ENCODE measurements around the gene ZNF277.
A peak's percentile ranks its signal among the peaks of the same experiment; 100 is the strongest.

Gene ZNF277

DNA sequence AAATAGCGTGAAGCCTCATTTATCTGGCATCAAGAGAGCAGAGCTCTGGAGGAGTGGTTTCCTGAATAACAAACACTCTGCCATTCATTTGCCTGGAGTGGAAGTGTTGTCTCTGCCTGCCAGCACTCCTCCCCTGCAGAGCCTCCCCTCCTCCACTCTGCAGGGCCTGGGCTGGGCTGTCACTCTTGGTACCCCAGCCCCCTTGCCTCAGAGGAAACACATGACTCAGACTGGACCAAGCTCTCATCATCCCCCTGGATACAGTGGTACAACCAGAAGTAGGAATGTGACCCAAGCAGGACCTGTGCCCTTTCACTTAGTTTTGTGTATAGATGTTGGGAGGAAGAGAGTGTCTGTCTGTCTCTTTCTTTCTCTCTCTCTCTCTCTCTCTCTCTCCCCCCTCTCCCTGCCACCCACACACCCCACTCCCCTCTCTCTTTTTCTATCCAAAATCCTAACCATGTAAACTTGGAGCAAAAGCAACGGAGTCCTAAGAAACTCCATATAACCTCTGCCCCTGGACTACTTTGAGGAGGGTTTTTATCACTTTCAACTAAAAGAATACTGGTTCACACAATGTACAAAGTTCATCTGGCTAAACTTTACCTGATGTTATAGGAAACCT is 44.2 kb upstream of the ZNF277 start:
- H3K4me1 ChIP-seq (ENCODE audit: control extremely low read depth in 1 of 4, control insufficient read depth in 4 of 4, insufficient read depth in 4 of 4, low read length in 3 of 4): peaks cover 9 to 46% (median 31%) of the 10 kb centered on the region in 4 experiments
- no peak overlapping the region for H3K4me3 ChIP-seq (ENCODE audit: control insufficient read depth in 1 of 7, extremely low read depth in 1 of 7, insufficient read depth in 4 of 7, low read depth in 2 of 7, low read length in 6 of 7)
- no peaks in the 10 kb centered on the region for H3K27me3 ChIP-seq (replicated peaks in 2 of 5; ENCODE audit: control insufficient read depth in 4 of 5, insufficient read depth in 5 of 5, low read length in 4 of 5)
- POLR2A ChIA-PET: no interaction called here
- peak in 2 of 3 donors; percentile 34 to 42 for DNase-seq
- 0% methylated on average over 1 of the region's 2 CpGs for WGBS (ENCODE audit: insufficient coverage)
- CTCF ChIA-PET: interaction anchor here (0.6 to 1.7 kb wide), 3 partner anchors 17 to 410 kb away, joined by 3 read pairs; no protein-coding TSS in a partner anchor
- H3K36me3 ChIP-seq (ENCODE audit: control insufficient read depth in 4 of 4, insufficient read depth in 4 of 4, low read length in 3 of 4): no peaks in the 10 kb centered on the region
- no peak overlapping the region for H3K27ac ChIP-seq (ENCODE audit: insufficient read depth in 1 of 2, low read depth in 1 of 2, low read length in 2 of 2, poor library complexity in 1 of 2, severe bottlenecking in 2 of 2)
- no peaks in the 10 kb centered on the region for H3K9me3 ChIP-seq (ENCODE audit: control extremely low read depth in 1 of 5, control insufficient read depth in 4 of 5, insufficient read depth in 2 of 5, low read depth in 1 of 5, low read length in 4 of 5)

DNA sequence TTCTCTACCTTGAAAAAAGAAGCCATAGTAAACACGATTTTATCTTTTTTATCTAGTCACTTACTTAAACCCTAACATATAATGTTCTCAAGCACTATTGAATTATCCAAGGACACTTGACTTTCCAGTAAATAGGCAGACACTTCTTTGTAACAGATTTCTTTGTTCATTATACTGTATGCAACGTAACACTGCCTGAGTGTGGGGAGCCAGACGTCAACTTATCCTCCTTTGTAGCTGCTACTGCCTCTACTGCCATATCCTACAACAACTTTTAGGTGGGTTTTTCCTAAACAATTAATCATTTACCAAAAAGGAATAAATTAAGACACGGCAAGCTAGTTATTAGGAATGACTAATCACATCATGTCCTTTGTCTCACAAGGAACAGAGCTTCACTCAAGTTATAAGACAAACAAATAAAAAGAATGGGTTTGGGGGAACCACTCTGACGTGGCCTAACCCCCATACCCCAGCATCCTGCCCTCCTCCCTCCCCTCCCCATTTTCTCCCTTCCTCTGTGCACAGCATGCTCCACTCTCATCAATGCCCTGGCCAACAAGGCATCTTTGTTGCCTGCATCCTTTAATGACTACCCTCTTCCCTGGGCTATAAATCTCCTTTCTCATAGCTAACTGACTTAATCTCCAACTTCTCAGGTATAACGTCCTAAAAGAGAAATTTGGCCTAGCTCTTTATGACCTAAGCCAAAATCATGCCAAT is 43.5 kb upstream of the ZNF277 start:
- Histone ChIP-seq H3K4me3 (ENCODE audit: control insufficient read depth in 1 of 7, extremely low read depth in 1 of 7, insufficient read depth in 4 of 7, low read depth in 2 of 7, low read length in 6 of 7) (no peak overlapping the region), H3K4me1 (ENCODE audit: control extremely low read depth in 1 of 4, control insufficient read depth in 4 of 4, insufficient read depth in 4 of 4, low read length in 3 of 4) (peaks cover 9 to 39% (median 26%) of the 10 kb centered on the region in 4 experiments), H3K27ac (ENCODE audit: insufficient read depth in 1 of 2, low read depth in 1 of 2, low read length in 2 of 2, poor library complexity in 1 of 2, severe bottlenecking in 2 of 2) (no peak overlapping the region), H3K27me3 (replicated peaks in 2 of 5; ENCODE audit: control insufficient read depth in 4 of 5, insufficient read depth in 5 of 5, low read length in 4 of 5) (no peaks in the 10 kb centered on the region), H3K9me3 (ENCODE audit: control extremely low read depth in 1 of 5, control insufficient read depth in 4 of 5, insufficient read depth in 2 of 5, low read depth in 1 of 5, low read length in 4 of 5) (no peaks in the 10 kb centered on the region), H3K36me3 (ENCODE audit: control insufficient read depth in 4 of 4, insufficient read depth in 4 of 4, low read length in 3 of 4) (no peaks in the 10 kb centered on the region)
- WGBS (ENCODE audit: insufficient coverage): 84% methylated on average over 5 of the region's 6 CpGs
- DNase-seq: no peak
- CTCF ChIA-PET: interaction anchor here (0.6 to 1.7 kb wide), 2 partner anchors 16 to 410 kb away, joined by 3 read pairs; no protein-coding TSS in a partner anchor
- POLR2A ChIA-PET: no interaction called here

GRCh38 chr7:112167147-112167546 is 39.3 kb upstream of the ZNF277 start:
- Histone ChIP-seq H3K9me3 (ENCODE audit: control extremely low read depth in 1 of 5, control insufficient read depth in 4 of 5, insufficient read depth in 2 of 5, low read depth in 1 of 5, low read length in 4 of 5) (no peaks in the 10 kb centered on the region), H3K4me3 (ENCODE audit: control insufficient read depth in 1 of 7, extremely low read depth in 1 of 7, insufficient read depth in 4 of 7, low read depth in 2 of 7, low read length in 6 of 7) (no peak overlapping the region), H3K4me1 (ENCODE audit: control extremely low read depth in 1 of 4, control insufficient read depth in 4 of 4, insufficient read depth in 4 of 4, low read length in 3 of 4) (peaks cover 0 to 4% (median 3%) of the 10 kb centered on the region in 4 experiments), H3K27ac (ENCODE audit: insufficient read depth in 1 of 2, low read depth in 1 of 2, low read length in 2 of 2, poor library complexity in 1 of 2, severe bottlenecking in 2 of 2) (no peak overlapping the region), H3K36me3 (ENCODE audit: control insufficient read depth in 4 of 4, insufficient read depth in 4 of 4, low read length in 3 of 4) (no peaks in the 10 kb centered on the region), H3K27me3 (replicated peaks in 2 of 5; ENCODE audit: control insufficient read depth in 4 of 5, insufficient read depth in 5 of 5, low read length in 4 of 5) (no peaks in the 10 kb centered on the region)
- CTCF ChIA-PET: interaction anchor here (0.6 to 1.5 kb wide), 4 partner anchors 10 to 607 kb away, joined by 3 to 4 read pairs (median 3); no protein-coding TSS in a partner anchor
- POLR2A ChIA-PET: no interaction called here
- WGBS (ENCODE audit: insufficient coverage): 83% methylated on average over 1 of the region's 3 CpGs
- DNase-seq: no peak

- ChIA-PET CTCF (no interaction called here), POLR2A (no interaction called here)
- Histone ChIP-seq H3K9me3 (ENCODE audit: control extremely low read depth in 1 of 5, control insufficient read depth in 4 of 5, insufficient read depth in 2 of 5, low read depth in 1 of 5, low read length in 4 of 5) (no peaks in the 10 kb centered on the region), H3K36me3 (ENCODE audit: control insufficient read depth in 4 of 4, insufficient read depth in 4 of 4, low read length in 3 of 4) (no peaks in the 10 kb centered on the region), H3K4me3 (ENCODE audit: control insufficient read depth in 1 of 7, extremely low read depth in 1 of 7, insufficient read depth in 4 of 7, low read depth in 2 of 7, low read length in 6 of 7) (no peak overlapping the region), H3K4me1 (ENCODE audit: control extremely low read depth in 1 of 4, control insufficient read depth in 4 of 4, insufficient read depth in 4 of 4, low read length in 3 of 4) (no peaks in the 10 kb centered on the region), H3K27ac (ENCODE audit: insufficient read depth in 1 of 2, low read depth in 1 of 2, low read length in 2 of 2, poor library complexity in 1 of 2, severe bottlenecking in 2 of 2) (no peak overlapping the region), H3K27me3 (replicated peaks in 2 of 5; ENCODE audit: control insufficient read depth in 4 of 5, insufficient read depth in 5 of 5, low read length in 4 of 5) (no peaks in the 10 kb centered on the region)
- WGBS (ENCODE audit: insufficient coverage): 100% methylated on average over 2 of the region's 2 CpGs
- no peak for DNase-seq
Measured at GRCh38 chr7:112168915-112169314, 37.6 kb upstream of the ZNF277 start.

DNA sequence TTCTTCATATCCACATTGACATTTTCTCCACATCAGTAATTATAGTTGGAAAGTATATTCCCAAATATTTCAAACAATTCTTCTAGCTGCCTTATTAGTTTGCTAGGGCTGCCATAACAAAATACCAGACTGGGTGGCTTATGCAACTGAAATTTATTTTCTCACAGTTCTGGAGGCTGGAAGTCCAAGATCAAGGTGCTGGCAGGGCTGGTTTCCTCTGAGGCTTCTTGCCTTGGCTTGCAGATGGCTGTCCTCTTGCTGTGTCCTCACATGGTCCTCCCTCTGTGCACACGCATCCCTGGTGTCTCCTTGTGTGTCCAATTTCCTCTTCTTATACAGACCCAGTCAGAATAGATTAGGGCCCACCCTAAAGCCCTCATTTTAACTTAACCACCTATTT is 34.8 kb upstream of the ZNF277 start:
- H3K4me3 ChIP-seq (ENCODE audit: control insufficient read depth in 1 of 7, extremely low read depth in 1 of 7, insufficient read depth in 4 of 7, low read depth in 2 of 7, low read length in 6 of 7): no peak overlapping the region
- ChIA-PET POLR2A (no interaction called here), CTCF (no interaction called here)
- 100% methylated on average over 1 of the region's 1 CpG for WGBS (ENCODE audit: insufficient coverage)
- no peaks in the 10 kb centered on the region for H3K4me1 ChIP-seq (ENCODE audit: control extremely low read depth in 1 of 4, control insufficient read depth in 4 of 4, insufficient read depth in 4 of 4, low read length in 3 of 4)
- no peaks in the 10 kb centered on the region for H3K9me3 ChIP-seq (ENCODE audit: control extremely low read depth in 1 of 5, control insufficient read depth in 4 of 5, insufficient read depth in 2 of 5, low read depth in 1 of 5, low read length in 4 of 5)
- H3K27me3 ChIP-seq (replicated peaks in 2 of 5; ENCODE audit: control insufficient read depth in 4 of 5, insufficient read depth in 5 of 5, low read length in 4 of 5): no peaks in the 10 kb centered on the region
- H3K27ac ChIP-seq (ENCODE audit: insufficient read depth in 1 of 2, low read depth in 1 of 2, low read length in 2 of 2, poor library complexity in 1 of 2, severe bottlenecking in 2 of 2): no peak overlapping the region
- H3K36me3 ChIP-seq (ENCODE audit: control insufficient read depth in 4 of 4, insufficient read depth in 4 of 4, low read length in 3 of 4): no peaks in the 10 kb centered on the region
- DNase-seq: no peak

GRCh38 chr7:112172870-112173567 is 33.5 kb upstream of the ZNF277 start:
- no peak overlapping the region for H3K4me3 ChIP-seq (ENCODE audit: control insufficient read depth in 1 of 7, extremely low read depth in 1 of 7, insufficient read depth in 4 of 7, low read depth in 2 of 7, low read length in 6 of 7)
- H3K36me3 ChIP-seq (ENCODE audit: control insufficient read depth in 4 of 4, insufficient read depth in 4 of 4, low read length in 3 of 4): no peaks in the 10 kb centered on the region
- WGBS (ENCODE audit: insufficient coverage): 100% methylated on average over 5 of the region's 8 CpGs
- H3K9me3 ChIP-seq (ENCODE audit: control extremely low read depth in 1 of 5, control insufficient read depth in 4 of 5, insufficient read depth in 2 of 5, low read depth in 1 of 5, low read length in 4 of 5): no peaks in the 10 kb centered on the region
- DNase-seq: no peak
- H3K27ac ChIP-seq (ENCODE audit: insufficient read depth in 1 of 2, low read depth in 1 of 2, low read length in 2 of 2, poor library complexity in 1 of 2, severe bottlenecking in 2 of 2): no peak overlapping the region
- H3K4me1 ChIP-seq (ENCODE audit: control extremely low read depth in 1 of 4, control insufficient read depth in 4 of 4, insufficient read depth in 4 of 4, low read length in 3 of 4): no peaks in the 10 kb centered on the region
- ChIA-PET CTCF (interaction anchor here (2.1 kb wide), 1 partner anchor 12 kb away, joined by 6 read pairs; no protein-coding TSS in a partner anchor), POLR2A (no interaction called here)
- H3K27me3 ChIP-seq (replicated peaks in 2 of 5; ENCODE audit: control insufficient read depth in 4 of 5, insufficient read depth in 5 of 5, low read length in 4 of 5): no peaks in the 10 kb centered on the region

- H3K4me3 ChIP-seq (ENCODE audit: control insufficient read depth in 1 of 7, extremely low read depth in 1 of 7, insufficient read depth in 4 of 7, low read depth in 2 of 7, low read length in 6 of 7): no peak overlapping the region
- no peaks in the 10 kb centered on the region for H3K4me1 ChIP-seq (ENCODE audit: control extremely low read depth in 1 of 4, control insufficient read depth in 4 of 4, insufficient read depth in 4 of 4, low read length in 3 of 4)
- no peak overlapping the region for H3K27ac ChIP-seq (ENCODE audit: insufficient read depth in 1 of 2, low read depth in 1 of 2, low read length in 2 of 2, poor library complexity in 1 of 2, severe bottlenecking in 2 of 2)
- ChIA-PET POLR2A (no interaction called here), CTCF (interaction anchor here (1.1 to 2.1 kb wide), 2 partner anchors 13 to 21 kb away, joined by 3 to 6 read pairs; no protein-coding TSS in a partner anchor)
- WGBS (ENCODE audit: insufficient coverage): 93% methylated on average over 4 of the region's 4 CpGs
- H3K36me3 ChIP-seq (ENCODE audit: control insufficient read depth in 4 of 4, insufficient read depth in 4 of 4, low read length in 3 of 4): no peaks in the 10 kb centered on the region
- no peak for DNase-seq
- H3K9me3 ChIP-seq (ENCODE audit: control extremely low read depth in 1 of 5, control insufficient read depth in 4 of 5, insufficient read depth in 2 of 5, low read depth in 1 of 5, low read length in 4 of 5): no peaks in the 10 kb centered on the region
- H3K27me3 ChIP-seq (replicated peaks in 2 of 5; ENCODE audit: control insufficient read depth in 4 of 5, insufficient read depth in 5 of 5, low read length in 4 of 5): no peaks in the 10 kb centered on the region
Measured at GRCh38 chr7:112173568-112173905, 33.0 kb upstream of the ZNF277 start.

Data from common myeloid progenitor, CD34-positive (primary cell).